Effector memory CD8-positive, alpha-beta T cell (primary cell): Measurements from ENCODE around the gene GID4.

Experiments
- ATAC-seq: fragments of 150-1000 bp; cut with Tn5 transposase; replicated peaks from 2 replicates; pipeline ENCODE4 v1.10.0; 2021; ENCODE audit warnings: mild to moderate bottlenecking, moderate library complexity
- DNase-seq, 3 experiments: peaks; one replicate each; pipeline ENCODE4 v3.0.0; 2021
- H3K27ac Mint-ChIP-seq, 2 donors: one replicate each; pipeline ENCODE4 v1.8.0; 2022; ENCODE audit warnings: mild to moderate bottlenecking in 2 of 2, mixed read lengths in 2 of 2, moderate library complexity in 2 of 2
- H3K27me3 Mint-ChIP-seq, 2 donors: one replicate each; pipeline ENCODE4 v1.8.0; 2022; ENCODE audit warnings: mixed read lengths in 2 of 2
- H3K36me3 Mint-ChIP-seq: one replicate; pipeline ENCODE4 v1.8.0; 2022; ENCODE audit warnings: mild to moderate bottlenecking, moderate library complexity, mixed read lengths; ENCODE audit not compliant: insufficient read depth
- H3K4me1 Mint-ChIP-seq, 2 donors: one replicate each; pipeline ENCODE4 v1.8.0; 2022; ENCODE audit warnings: low read depth in 2 of 2, mixed read lengths in 2 of 2
- H3K4me3 Mint-ChIP-seq, 2 donors: one replicate each; pipeline ENCODE4 v1.8.0; 2022; ENCODE audit warnings: mild to moderate bottlenecking in 2 of 2, mixed read lengths in 2 of 2, moderate library complexity in 2 of 2
- H3K9me3 Mint-ChIP-seq, 2 donors: one replicate each; pipeline ENCODE4 v1.8.0; 2022; ENCODE audit warnings: mixed read lengths in 2 of 2

GID4 gene

DNA sequence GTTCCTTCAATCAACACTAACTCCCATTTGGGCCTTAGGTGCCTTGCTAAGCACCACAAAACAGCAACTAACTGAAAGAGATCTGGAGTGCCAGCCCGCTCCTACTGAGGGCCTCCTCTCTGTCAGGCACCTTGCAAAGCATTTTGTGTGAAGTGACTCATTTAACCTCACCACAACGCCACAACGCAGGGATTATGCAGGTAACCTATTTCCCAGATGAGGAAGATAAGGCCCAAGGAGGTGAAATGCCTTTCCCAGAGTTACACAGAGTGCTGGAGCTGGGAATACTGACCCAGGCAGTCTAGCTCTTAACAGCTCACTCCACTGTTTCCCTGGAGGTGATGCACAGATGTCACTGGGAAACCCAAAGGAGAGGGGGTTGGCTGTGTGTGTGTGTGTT is 33.7 kb upstream of the GID4 start:
- Mint-ChIP-seq H3K27me3 (no peaks in the 10 kb centered on the region), H3K4me3 (no peak overlapping the region), H3K27ac (no peak overlapping the region), H3K4me1 (peaks cover 2 to 3% of the 10 kb centered on the region in 2 donors), H3K9me3 (no peaks in the 10 kb centered on the region), H3K36me3 (peaks cover 8% of the 10 kb centered on the region)
- ATAC-seq = no peak
- no peak for DNase-seq

DNA sequence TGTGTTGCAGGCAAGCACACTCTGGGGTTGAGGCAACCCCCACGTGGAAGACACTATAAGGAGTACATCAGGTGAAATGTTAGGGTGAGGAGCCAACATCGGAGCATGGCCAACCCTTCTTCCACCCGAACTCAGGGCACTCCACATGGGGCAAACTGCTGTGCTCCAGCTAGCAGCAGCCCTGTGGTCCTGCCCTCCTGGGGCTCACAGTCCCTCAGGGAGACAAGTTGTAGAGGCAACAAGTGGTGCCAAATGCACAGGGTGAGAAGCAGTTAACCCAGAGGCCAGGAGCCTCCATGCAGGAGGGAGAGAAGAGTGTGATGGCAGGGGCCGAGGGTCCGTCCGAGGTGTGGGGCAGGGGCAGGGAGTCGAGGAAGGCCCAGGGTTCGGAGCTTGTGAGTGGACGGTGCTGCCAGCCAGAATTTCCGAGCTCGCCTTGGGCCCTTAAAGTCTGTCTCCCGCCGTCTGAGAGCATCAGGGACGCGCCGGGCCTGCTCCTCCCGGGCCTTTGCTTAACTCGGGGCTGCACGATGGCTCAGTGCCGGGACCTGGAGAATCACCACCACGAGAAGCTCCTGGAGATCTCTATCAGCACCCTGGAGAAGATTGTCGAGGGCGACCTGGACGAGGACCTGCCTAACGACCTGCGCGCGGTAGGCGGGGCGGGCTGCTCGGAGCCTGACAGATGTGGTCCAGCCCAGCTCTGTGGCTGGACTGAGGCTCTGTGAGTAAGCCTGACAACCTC is 32.5 kb upstream of the GID4 start:
- no peak overlapping the region for H3K4me3 Mint-ChIP-seq
- H3K9me3 Mint-ChIP-seq = no peaks in the 10 kb centered on the region
- ATAC-seq (no peak), DNase-seq (no peak)
- H3K36me3 Mint-ChIP-seq = peaks cover 8% of the 10 kb centered on the region
- no peaks in the 10 kb centered on the region for H3K27me3 Mint-ChIP-seq
- H3K4me1 Mint-ChIP-seq = peaks cover 2 to 3% of the 10 kb centered on the region in 2 donors
- H3K27ac Mint-ChIP-seq = no peak overlapping the region

DNA sequence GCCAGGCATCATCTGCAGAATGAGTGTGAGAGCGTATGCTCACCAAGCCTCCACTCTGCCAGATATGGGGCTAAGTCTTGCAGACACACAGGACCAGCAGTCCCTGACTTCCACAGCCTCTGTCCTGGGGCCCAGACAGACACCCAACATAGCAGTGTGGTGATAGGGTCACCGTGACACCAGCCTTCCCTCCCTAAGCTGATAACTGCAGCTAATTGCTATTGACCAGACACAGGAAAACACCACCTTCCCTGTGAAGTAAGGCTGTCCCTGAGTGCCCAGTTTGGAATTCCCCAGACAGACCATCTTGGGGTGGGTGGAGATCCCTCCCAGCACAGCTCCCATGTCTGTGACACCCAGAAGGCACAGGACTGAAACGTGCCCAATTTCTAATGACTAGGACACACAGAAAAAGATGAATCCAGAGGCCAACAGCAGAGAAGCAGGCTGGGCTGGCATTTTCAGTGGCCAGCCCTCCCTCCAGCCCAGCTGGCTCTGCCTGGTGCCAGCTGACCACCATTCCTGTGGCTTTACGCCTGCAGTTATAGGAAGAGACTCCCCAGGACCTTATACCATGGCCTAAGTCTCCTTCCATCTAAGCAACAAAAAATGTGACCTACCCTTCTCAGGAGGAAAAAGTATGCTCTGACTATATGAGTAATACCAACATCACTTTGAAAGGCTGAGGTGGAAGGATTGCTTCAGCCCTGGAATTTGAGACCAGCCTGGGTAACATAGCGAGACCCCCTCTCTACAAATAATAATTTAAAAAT is 30.5 kb upstream of the GID4 start:
- Mint-ChIP-seq H3K27me3 (no peaks in the 10 kb centered on the region), H3K9me3 (no peaks in the 10 kb centered on the region), H3K27ac (no peak overlapping the region), H3K4me3 (no peak overlapping the region), H3K36me3 (peaks cover 13% of the 10 kb centered on the region), H3K4me1 (peaks cover 2 to 3% of the 10 kb centered on the region in 2 donors)
- no peak for DNase-seq
- ATAC-seq = no peak

DNA sequence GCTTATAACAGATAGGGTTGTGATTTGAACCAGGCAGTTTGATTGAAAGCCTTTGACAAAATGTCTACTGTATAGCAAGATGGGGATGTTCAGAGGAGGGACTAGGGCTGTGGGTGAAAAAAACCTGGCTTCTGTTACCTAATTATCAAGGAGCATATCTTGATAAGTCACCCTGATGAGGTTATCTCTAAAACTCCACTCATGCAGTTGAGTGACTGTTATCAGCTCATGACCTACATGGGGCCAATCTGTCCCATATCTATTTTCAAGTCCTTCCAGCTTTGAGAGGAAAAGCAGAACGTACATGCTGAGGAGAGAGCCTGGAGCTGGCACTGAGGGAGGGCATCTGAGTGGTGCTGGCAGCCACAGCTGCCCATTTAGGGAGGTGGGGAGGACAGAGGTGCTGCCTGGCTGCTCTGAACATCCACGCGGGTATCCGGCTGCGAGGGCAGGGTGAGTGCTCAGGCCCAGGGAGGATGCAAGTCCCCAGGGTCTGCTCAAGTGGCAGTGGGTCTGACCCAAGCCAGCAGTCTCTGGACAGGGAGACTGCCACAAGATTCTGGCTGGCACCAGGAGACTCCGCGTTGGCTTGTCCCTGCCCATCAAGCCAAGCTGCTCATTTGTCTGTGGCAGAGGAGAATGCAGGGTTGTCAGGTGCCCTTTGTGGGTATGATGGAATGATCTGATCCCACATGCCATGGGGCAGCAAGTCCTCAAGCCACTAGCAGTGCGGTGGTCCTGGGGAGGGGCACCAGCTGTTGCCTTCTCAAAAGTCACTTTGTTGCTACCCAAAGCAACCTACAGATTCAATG is 29.4 kb upstream of the GID4 start:
- Mint-ChIP-seq H3K4me1 (peaks cover 2 to 3% of the 10 kb centered on the region in 2 donors), H3K36me3 (peaks cover 13% of the 10 kb centered on the region), H3K9me3 (no peaks in the 10 kb centered on the region), H3K4me3 (no peak overlapping the region), H3K27ac (peak overlapping the region in 1 of 2 donors; percentile 57), H3K27me3 (no peaks in the 10 kb centered on the region)
- DNase-seq (no peak), ATAC-seq (no peak)

DNA sequence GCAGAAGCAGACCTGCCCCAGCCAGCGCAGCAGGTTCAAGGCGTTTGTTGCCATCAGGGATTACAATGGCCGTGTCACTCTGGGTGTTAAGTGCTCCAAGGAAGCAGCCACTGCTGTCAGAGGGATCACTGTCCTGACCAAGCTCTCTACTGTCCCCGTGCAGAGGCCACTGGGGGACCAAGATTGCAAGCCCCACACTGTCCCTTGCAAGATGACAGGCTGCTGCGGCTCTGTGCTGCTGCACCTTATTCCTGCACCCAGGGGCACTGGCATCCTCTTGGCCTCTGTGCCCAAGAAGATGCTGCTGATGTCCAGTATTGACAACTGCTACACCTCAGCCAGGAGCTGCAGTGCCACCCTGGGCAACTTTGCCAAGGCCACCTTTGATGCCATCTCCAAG is 27.9 kb upstream of the GID4 start:
- peaks cover under 1 to 3% of the 10 kb centered on the region in 2 donors for H3K4me1 Mint-ChIP-seq
- no peak overlapping the region for H3K27ac Mint-ChIP-seq
- ATAC-seq = no peak
- H3K4me3 Mint-ChIP-seq = no peak overlapping the region
- no peaks in the 10 kb centered on the region for H3K27me3 Mint-ChIP-seq
- H3K36me3 Mint-ChIP-seq = peaks cover 20% of the 10 kb centered on the region
- no peak for DNase-seq
- H3K9me3 Mint-ChIP-seq = no peaks in the 10 kb centered on the region

DNA sequence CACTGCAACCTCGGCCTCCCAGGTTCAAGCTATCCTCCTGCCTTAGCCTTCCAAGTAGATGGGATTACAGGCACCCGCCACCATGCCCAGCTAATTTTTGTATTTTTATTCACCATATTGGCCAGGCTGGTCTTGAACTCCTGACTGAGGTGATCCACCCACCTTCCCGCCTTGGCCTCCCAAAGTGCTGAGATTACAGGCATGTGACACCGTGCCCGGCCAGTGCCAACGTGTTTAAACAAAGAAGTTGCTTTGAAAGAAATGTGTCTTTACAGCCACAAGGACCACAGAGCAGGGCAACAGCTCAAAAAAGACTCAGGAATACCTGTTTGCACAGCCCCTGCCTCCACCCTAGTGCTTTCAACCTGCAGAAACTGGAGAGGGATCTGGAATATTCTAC is 25.2 kb upstream of the GID4 start:
- no peaks in the 10 kb centered on the region for H3K27me3 Mint-ChIP-seq
- DNase-seq (no peak), ATAC-seq (no peak)
- H3K36me3 Mint-ChIP-seq = peaks cover 12% of the 10 kb centered on the region
- H3K4me1 Mint-ChIP-seq = no peaks in the 10 kb centered on the region
- no peak overlapping the region for H3K27ac Mint-ChIP-seq
- H3K4me3 Mint-ChIP-seq = no peak overlapping the region
- no peaks in the 10 kb centered on the region for H3K9me3 Mint-ChIP-seq

DNA sequence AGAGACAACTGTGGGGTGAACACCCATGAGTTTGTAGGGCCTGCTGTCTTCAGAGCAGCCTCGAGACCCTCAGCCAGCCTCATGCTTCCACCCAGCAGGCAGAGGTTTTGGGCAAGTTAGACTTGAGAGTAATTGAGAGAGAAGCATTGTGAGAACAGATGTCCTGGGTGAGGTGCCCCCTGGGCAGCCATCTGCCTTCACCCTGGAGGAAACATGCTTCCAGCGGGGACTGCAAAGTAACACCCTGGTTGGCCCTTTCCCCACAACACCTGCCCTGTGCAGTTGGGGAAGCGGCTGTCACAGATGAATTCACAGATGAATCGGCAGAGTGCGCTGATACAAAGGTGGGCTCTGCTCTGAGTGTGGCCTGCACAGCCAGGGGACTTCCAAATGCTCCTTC is 23.6 kb upstream of the GID4 start:
- no peaks in the 10 kb centered on the region for H3K9me3 Mint-ChIP-seq
- H3K4me3 Mint-ChIP-seq = no peak overlapping the region
- no peaks in the 10 kb centered on the region for H3K27me3 Mint-ChIP-seq
- no peaks in the 10 kb centered on the region for H3K4me1 Mint-ChIP-seq
- ATAC-seq (no peak), DNase-seq (no peak)
- peak overlapping the region; percentile 41 to 46 for H3K27ac Mint-ChIP-seq
- peaks cover 12% of the 10 kb centered on the region for H3K36me3 Mint-ChIP-seq

DNA sequence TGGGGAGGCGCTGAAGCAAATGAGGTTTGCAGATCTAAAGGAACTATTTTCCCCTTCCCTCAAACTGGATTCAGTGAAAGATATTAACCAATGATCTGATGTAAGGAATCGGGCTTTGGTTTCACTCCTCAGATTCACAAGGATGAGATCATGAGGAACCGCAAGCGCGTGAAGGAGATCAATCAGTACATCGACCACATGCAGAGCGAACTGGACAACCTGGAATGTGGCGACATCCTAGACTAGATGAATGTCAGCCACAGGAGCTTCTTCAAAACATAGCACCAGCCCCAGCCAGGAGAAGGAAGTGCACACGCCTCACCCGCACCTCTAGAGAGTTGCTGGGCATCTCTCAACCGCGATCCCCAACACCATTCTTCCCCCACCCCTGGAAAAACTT is 22.8 kb upstream of the GID4 start:
- ATAC-seq (no peak), DNase-seq (no peak)
- H3K4me3 Mint-ChIP-seq = no peak overlapping the region
- H3K27me3 Mint-ChIP-seq = no peaks in the 10 kb centered on the region
- no peaks in the 10 kb centered on the region for H3K4me1 Mint-ChIP-seq
- H3K9me3 Mint-ChIP-seq = no peaks in the 10 kb centered on the region
- H3K27ac Mint-ChIP-seq = no peak overlapping the region
- H3K36me3 Mint-ChIP-seq = peaks cover 12% of the 10 kb centered on the region

DNA sequence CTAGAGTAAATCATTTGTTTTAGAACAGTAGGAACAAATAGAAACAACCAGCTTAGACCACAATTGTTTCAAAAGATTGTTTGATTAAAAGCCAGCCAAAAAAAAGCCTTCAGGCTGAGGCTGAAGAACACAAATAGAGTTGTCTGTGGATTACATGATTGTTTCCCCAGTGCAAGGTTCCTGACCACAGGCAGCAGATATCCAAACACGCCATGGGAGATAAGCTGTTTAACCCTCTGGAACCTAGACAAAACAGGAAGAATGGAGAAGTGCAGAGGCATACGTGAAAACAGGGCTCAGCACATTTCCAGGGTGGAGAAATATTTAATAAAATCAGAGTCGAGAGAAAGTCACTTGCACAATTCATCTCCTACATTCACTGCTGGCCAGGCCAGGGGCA is 21.2 kb upstream of the GID4 start:
- ATAC-seq (no peak), DNase-seq (no peak)
- no peaks in the 10 kb centered on the region for H3K27me3 Mint-ChIP-seq
- H3K4me3 Mint-ChIP-seq = no peak overlapping the region
- no peaks in the 10 kb centered on the region for H3K4me1 Mint-ChIP-seq
- H3K36me3 Mint-ChIP-seq = peaks cover 12% of the 10 kb centered on the region
- H3K27ac Mint-ChIP-seq = no peak overlapping the region
- H3K9me3 Mint-ChIP-seq = no peaks in the 10 kb centered on the region

DNA sequence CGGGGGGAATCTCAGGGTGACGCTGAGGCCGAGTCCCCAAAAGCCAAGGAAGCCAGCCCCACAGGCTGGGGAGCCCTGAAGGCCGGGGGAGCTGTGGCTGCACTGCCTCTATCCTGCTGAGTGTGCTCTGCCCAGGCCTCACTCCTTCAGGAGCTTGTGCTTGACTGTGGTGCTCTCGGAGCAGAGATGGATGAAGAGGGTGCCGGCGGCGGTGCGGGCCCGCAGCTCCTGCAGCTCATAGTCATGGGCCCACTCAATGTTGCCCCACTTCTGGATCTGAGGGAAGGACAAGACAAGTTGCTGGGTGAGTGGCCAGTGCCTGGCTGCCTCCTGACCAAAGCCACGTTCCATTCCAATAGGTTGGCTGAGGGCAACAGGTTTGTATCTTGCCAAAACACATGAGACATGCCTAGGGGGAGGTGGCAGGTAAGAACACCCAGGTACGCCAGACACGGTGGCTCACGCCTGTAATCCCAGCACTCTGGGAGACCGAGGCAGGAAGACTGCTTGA is 20.7 kb upstream of the GID4 start:
- Mint-ChIP-seq H3K4me3 (no peak overlapping the region), H3K27ac (no peak overlapping the region), H3K36me3 (peaks cover 12% of the 10 kb centered on the region), H3K4me1 (no peaks in the 10 kb centered on the region), H3K27me3 (no peaks in the 10 kb centered on the region), H3K9me3 (no peaks in the 10 kb centered on the region)
- ATAC-seq (no peak), DNase-seq (no peak)

DNA sequence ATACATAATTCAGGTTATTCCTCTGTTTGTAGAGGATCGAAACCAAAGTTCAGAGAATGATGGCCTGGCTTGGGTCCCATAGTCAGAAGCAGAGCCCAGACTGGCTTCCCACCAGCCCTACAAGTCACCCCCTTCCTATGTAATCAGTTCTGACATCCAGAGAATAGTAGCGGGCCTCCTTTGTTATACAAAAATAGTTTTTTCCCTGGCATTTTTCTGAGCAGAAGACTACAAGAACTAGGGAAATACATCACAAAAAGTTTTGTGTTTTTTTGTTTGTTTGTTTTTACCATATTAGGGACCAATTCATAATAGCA is 19.4 kb upstream of the GID4 start:
- no peaks in the 10 kb centered on the region for H3K9me3 Mint-ChIP-seq
- H3K27ac Mint-ChIP-seq = no peak overlapping the region
- no peak for ATAC-seq
- peaks cover 21% of the 10 kb centered on the region for H3K36me3 Mint-ChIP-seq
- H3K27me3 Mint-ChIP-seq = no peaks in the 10 kb centered on the region
- no peaks in the 10 kb centered on the region for H3K4me1 Mint-ChIP-seq
- no peak overlapping the region for H3K4me3 Mint-ChIP-seq
- DNase-seq = no peak

DNA sequence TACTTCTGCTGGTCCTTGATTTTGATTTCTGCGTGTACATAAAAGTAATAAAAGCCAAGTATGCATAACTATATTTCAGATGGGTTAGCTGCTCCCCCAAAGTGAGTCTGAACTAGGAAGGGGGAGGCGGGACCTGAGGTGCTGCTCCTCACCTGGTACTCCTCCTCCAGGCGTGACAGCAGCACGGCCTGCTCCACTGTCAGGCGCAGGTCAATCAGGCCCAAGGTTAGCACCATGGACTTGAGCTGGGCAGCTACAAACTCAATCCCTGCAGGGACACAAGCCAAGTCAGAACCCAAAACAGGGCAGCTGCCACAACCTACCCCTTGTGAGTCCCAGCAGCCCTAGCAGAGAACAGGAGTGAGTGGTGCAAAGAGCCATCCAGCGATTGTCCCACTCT is 18.2 kb upstream of the GID4 start:
- H3K4me1 Mint-ChIP-seq = peaks cover 6 to 10% of the 10 kb centered on the region in 2 donors
- no peak for DNase-seq
- no peak overlapping the region for H3K4me3 Mint-ChIP-seq
- no peak overlapping the region for H3K27ac Mint-ChIP-seq
- H3K9me3 Mint-ChIP-seq = no peaks in the 10 kb centered on the region
- peaks cover 14% of the 10 kb centered on the region for H3K36me3 Mint-ChIP-seq
- H3K27me3 Mint-ChIP-seq = no peaks in the 10 kb centered on the region
- no peak for ATAC-seq

DNA sequence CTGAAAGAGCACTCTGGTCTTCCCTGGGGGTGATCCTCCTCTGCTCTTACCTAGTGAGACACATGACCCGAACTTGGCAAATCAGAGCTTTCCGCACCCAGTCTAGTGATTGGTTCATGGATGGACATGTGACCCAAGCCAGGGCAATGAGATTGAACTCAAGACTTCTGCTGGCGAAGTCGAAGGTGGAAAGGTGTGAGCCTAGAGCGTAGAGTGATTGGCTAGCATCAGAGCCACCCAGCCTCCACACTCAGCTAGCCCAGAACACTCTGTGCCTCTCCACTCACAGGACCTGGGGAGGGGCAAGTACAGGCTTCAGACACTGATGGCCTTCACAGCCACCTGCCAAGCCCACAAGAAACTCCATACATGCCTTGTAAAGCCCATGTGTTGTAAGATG is 17.8 kb upstream of the GID4 start:
- Mint-ChIP-seq H3K27me3 (no peaks in the 10 kb centered on the region), H3K36me3 (peaks cover 14% of the 10 kb centered on the region), H3K4me1 (peaks cover 10 to 14% of the 10 kb centered on the region in 2 donors), H3K4me3 (no peak overlapping the region), H3K27ac (no peak overlapping the region), H3K9me3 (no peaks in the 10 kb centered on the region)
- DNase-seq (no peak), ATAC-seq (no peak)
